Measurements from ENCODE around the gene BMP8B. TPM values are rescaled to one million over a fixed set of nuclear protein-coding genes. Genes with fewer than 3 reads are reported as not detected.

BMP8B gene
- total RNA-seq, 4 donors from 2014 or later, result 0.83 to 4.6 (median 2.3) TPM

- Histone ChIP-seq H3K4me1 (peaks cover 0 to 32% (median 23%) of the 10 kb centered on the region in 4 donors), H3K27ac (replicated peaks in 1 of 4) (no peak overlapping the region), H3K27me3 (no peaks in the 10 kb centered on the region), H3K4me3 (no peak overlapping the region), H3K9me3 (no peaks in the 10 kb centered on the region), H3K36me3 (peaks cover 59 to 100% (median 88%) of the 10 kb centered on the region in 4 donors)
- no peak for DNase-seq (ENCODE audit: extremely low spot score)
- WGBS, result 89% methylated on average over 8 of the region's 9 CpGs
- TF ChIP-seq POLR2A (IDR thresholded peaks at IDR 0.05; ENCODE audit: low read depth), result no peak
- no peak for TF ChIP-seq EP300 (IDR thresholded peaks at IDR 0.05)
- TF ChIP-seq POLR2AphosphoS5 (IDR thresholded peaks at IDR 0.05), result no peak
- TF ChIP-seq CTCF (IDR thresholded peaks at IDR 0.05), result no peak
- intact Hi-C loops (cut with DNase I), result no loop called here
Observed at GRCh38 chr1:39755965-39756659, 32.6 kb downstream of the BMP8B start.

- H3K4me3 ChIP-seq, result no peak overlapping the region
- H3K27ac ChIP-seq (replicated peaks in 1 of 4), result peak overlapping the region in 3 of 4 donors; percentile 6 to 62 (median 50)
- H3K36me3 ChIP-seq, result peaks cover 69 to 100% (median 96%) of the 10 kb centered on the region in 4 donors
- intact Hi-C loops (cut with DNase I), result no loop called here
- DNase-seq (ENCODE audit: extremely low spot score), result no peak
- peaks cover 0 to 32% (median 23%) of the 10 kb centered on the region in 4 donors for H3K4me1 ChIP-seq
- TF ChIP-seq POLR2AphosphoS5 (IDR thresholded peaks at IDR 0.05), result no peak
- no peak for TF ChIP-seq CTCF (IDR thresholded peaks at IDR 0.05)
- TF ChIP-seq POLR2A (IDR thresholded peaks at IDR 0.05; ENCODE audit: low read depth), result no peak
- TF ChIP-seq EP300 (IDR thresholded peaks at IDR 0.05), result no peak
- no peaks in the 10 kb centered on the region for H3K27me3 ChIP-seq
- H3K9me3 ChIP-seq, result no peaks in the 10 kb centered on the region
- WGBS, result 80% methylated on average over 1 of the region's 2 CpGs
Observed at GRCh38 chr1:39754906-39755504, 33.7 kb downstream of the BMP8B start.

GRCh38 chr1:39754026-39754570 is 34.6 kb downstream of the BMP8B start:
- Histone ChIP-seq H3K27me3 (no peaks in the 10 kb centered on the region), H3K9me3 (no peaks in the 10 kb centered on the region), H3K27ac (replicated peaks in 1 of 4) (peak overlapping the region; percentile 23 to 62 (median 42)), H3K4me3 (no peak overlapping the region), H3K36me3 (peaks cover 75 to 100% (median 97%) of the 10 kb centered on the region in 4 donors), H3K4me1 (peaks cover 0 to 32% (median 23%) of the 10 kb centered on the region in 4 donors)
- no peak for TF ChIP-seq CTCF (IDR thresholded peaks at IDR 0.05)
- TF ChIP-seq EP300 (IDR thresholded peaks at IDR 0.05), result no peak
- TF ChIP-seq POLR2AphosphoS5 (IDR thresholded peaks at IDR 0.05), result no peak
- no peak for TF ChIP-seq POLR2A (IDR thresholded peaks at IDR 0.05; ENCODE audit: low read depth)
- 45% methylated on average over 2 of the region's 2 CpGs for WGBS
- intact Hi-C loops (cut with DNase I), result no loop called here
- no peak for DNase-seq (ENCODE audit: extremely low spot score)

GRCh38 chr1:39753132-39754025 is 35.3 kb downstream of the BMP8B start:
- Histone ChIP-seq H3K27ac (replicated peaks in 1 of 4) (peak overlapping the region; percentile 23 to 62 (median 54)), H3K4me1 (peaks cover 0 to 32% (median 23%) of the 10 kb centered on the region in 4 donors), H3K4me3 (no peak overlapping the region), H3K9me3 (no peaks in the 10 kb centered on the region), H3K27me3 (no peaks in the 10 kb centered on the region), H3K36me3 (peaks cover 77 to 100% (median 98%) of the 10 kb centered on the region in 4 donors)
- DNase-seq (ENCODE audit: extremely low spot score), result no peak
- TF ChIP-seq POLR2AphosphoS5 (IDR thresholded peaks at IDR 0.05) (no peak), EP300 (IDR thresholded peaks at IDR 0.05) (no peak), CTCF (IDR thresholded peaks at IDR 0.05) (no peak), POLR2A (IDR thresholded peaks at IDR 0.05; ENCODE audit: low read depth) (no peak)
- intact Hi-C loops (cut with DNase I), result no loop called here
- WGBS, result 69% methylated on average over 14 of the region's 16 CpGs
